DND-41 (cell line): Measurements from ENCODE around the gene FCHO2.

ENCODE experiments used
- ATAC-seq: fragments of 200-7000 bp; cut with Tn5 transposase; 3 replicates; pipeline ENCODE4 v1.9.1; 2021; ENCODE audit warnings: low read depth; ENCODE audit not compliant: insufficient read depth
- DNase-seq: peaks from one replicate; pipeline ENCODE4 v3.0.0-alpha.2; 2020
- H2AFZ ChIP-seq: 2 replicates; pipeline ENCODE4 v1.6.0; 2012; ENCODE audit warnings: low read depth, low read length
- H3K27ac ChIP-seq: 2 replicates; pipeline ENCODE4 v1.5.1; 2012; ENCODE audit warnings: low read length, inconsistent platforms
- H3K27me3 ChIP-seq: fragments of 200-600 bp; sonication (generic); 2 replicates; pipeline ENCODE4 v1.6.0; 2012; ENCODE audit warnings: low read length, mild to moderate bottlenecking, inconsistent platforms; ENCODE audit not compliant: insufficient read depth, poor library complexity
- H3K36me3 ChIP-seq: 2 replicates; pipeline ENCODE4 v1.5.1; 2012; ENCODE audit warnings: low read length, inconsistent platforms; ENCODE audit not compliant: insufficient read depth
- H3K4me1 ChIP-seq: 2 replicates; pipeline ENCODE4 v1.5.1; 2012; ENCODE audit warnings: mild to moderate bottlenecking, low read length; ENCODE audit not compliant: insufficient read depth
- H3K4me2 ChIP-seq: 2 replicates; pipeline ENCODE4 v1.6.0; 2012; ENCODE audit warnings: mild to moderate bottlenecking, moderate library complexity, low read length, inconsistent platforms; ENCODE audit not compliant: insufficient read depth
- H3K4me3 ChIP-seq, 2 experiments: fragments of 200-600 bp in 1 of 2; shearing (Covaris generic) in 1 of 2; 2 replicates each; pipeline ENCODE4 v1.5.1; 2012 to 2016; ENCODE audit warnings: inconsistent platforms in 2 of 2, low read length in 2 of 2, mild to moderate bottlenecking in 2 of 2, low read depth in 1 of 2, moderate library complexity in 1 of 2
- H3K79me2 ChIP-seq: 2 replicates; pipeline ENCODE4 v1.6.0; 2012; ENCODE audit warnings: low read length, inconsistent platforms; ENCODE audit not compliant: insufficient read depth
- H3K9ac ChIP-seq: 2 replicates; pipeline ENCODE4 v1.6.0; 2012; ENCODE audit warnings: low read depth, mild to moderate bottlenecking, inconsistent platforms, low read length, moderate library complexity
- H3K9me3 ChIP-seq: 2 replicates; pipeline ENCODE4 v1.5.1; 2012; ENCODE audit warnings: low read length, moderate library complexity, mild to moderate bottlenecking, inconsistent platforms; ENCODE audit not compliant: insufficient read depth, severe bottlenecking
- H4K20me1 ChIP-seq: 2 replicates; pipeline ENCODE4 v1.6.0; 2012; ENCODE audit warnings: low read length; ENCODE audit not compliant: insufficient read depth
- CTCF ChIP-seq: IDR thresholded peaks from 2 replicates; pipeline ENCODE4 v1.5.1; 2012; ENCODE audit warnings: borderline replicate concordance, low read length, moderate library complexity, mild to moderate bottlenecking; ENCODE audit not compliant: poor library complexity, severe bottlenecking; ENCODE audit errors: extremely low read depth
- EZH2 ChIP-seq: IDR thresholded peaks from 3 replicates; pipeline ENCODE4 v1.6.1; 2012; ENCODE audit warnings: borderline replicate concordance, low read depth, mild to moderate bottlenecking, moderate library complexity, low read length, inconsistent platforms; ENCODE audit not compliant: severe bottlenecking

The FCHO2 gene

GRCh38 chr5:73137563-73138530 is 182.0 kb downstream of the FCHO2 start:
- Histone ChIP-seq H3K9me3 (no peaks in the 10 kb centered on the region), H3K4me1 (no peaks in the 10 kb centered on the region), H3K4me2 (no peak overlapping the region), H3K36me3 (no peaks in the 10 kb centered on the region), H3K27ac (no peak overlapping the region), H3K9ac (no peak overlapping the region), H4K20me1 (no peaks in the 10 kb centered on the region), H3K4me3 (no peak overlapping the region), H2AFZ (no peak overlapping the region), H3K79me2 (no peaks in the 10 kb centered on the region), H3K27me3 (no peaks in the 10 kb centered on the region)
- DNase-seq, result no peak
- no peak for ATAC-seq
- TF ChIP-seq CTCF (no peak), EZH2 (no peak)

- no peaks in the 10 kb centered on the region for H3K79me2 ChIP-seq
- H3K9ac ChIP-seq, result no peak overlapping the region
- H4K20me1 ChIP-seq, result no peaks in the 10 kb centered on the region
- ATAC-seq, result no peak
- H3K36me3 ChIP-seq, result no peaks in the 10 kb centered on the region
- TF ChIP-seq EZH2 (no peak), CTCF (no peak)
- no peak overlapping the region for H3K4me2 ChIP-seq
- no peak overlapping the region for H3K27ac ChIP-seq
- H2AFZ ChIP-seq, result no peak overlapping the region
- H3K9me3 ChIP-seq, result no peaks in the 10 kb centered on the region
- no peaks in the 10 kb centered on the region for H3K4me1 ChIP-seq
- DNase-seq, result no peak
- no peak overlapping the region for H3K4me3 ChIP-seq
- H3K27me3 ChIP-seq, result no peaks in the 10 kb centered on the region
Observed at GRCh38 chr5:73139485-73139884, 183.6 kb downstream of the FCHO2 start.
